K562 (cell line): ENCODE data around the gene TMSB4X. TPM values are rescaled to one million over a fixed set of nuclear protein-coding genes. Genes with fewer than 3 reads are reported as not detected.

ENCODE experiments used
- BRCA1 ChIP-seq, 2 experiments: fragments of 450-650 bp in 1 of 2; sonication (generic) in 1 of 2; formaldehyde crosslinking in 1 of 2; IDR thresholded peaks; 2 replicates each; pipeline versions ENCODE4 v1.5.0 to v1.6.1; 2017 to 2020; ENCODE audit warnings: mild to moderate bottlenecking in 1 of 2, missing genetic modification reagents in 1 of 2
- HNRNPK ChIP-seq: fragments of 200-400 bp; formaldehyde crosslinking; IDR thresholded peaks from one replicate; pipeline ENCODE4 v1.6.1; 2018; ENCODE audit warnings: mild to moderate bottlenecking, low read depth, low read length; ENCODE audit not compliant: poor library complexity, severe bottlenecking
- MIER1 ChIP-seq: fragments of 450-650 bp; IDR thresholded peaks from 2 replicates; pipeline ENCODE4 v1.6.1; 2016; ENCODE audit warnings: antibody characterized with exemption, mild to moderate bottlenecking, low read depth
- MYC ChIP-seq, 2 experiments: fragments of 250-450 bp in 1 of 2; sonication (Bioruptor Pico) in 1 of 2; IDR thresholded peaks; 2 replicates each; pipeline versions ENCODE4 v1.5.1 to v1.6.1; 2012 to 2021; ENCODE audit warnings: low read depth in 2 of 2, borderline replicate concordance in 1 of 2, improper control_type of control experiment in 1 of 2, low read length in 1 of 2, mild to moderate bottlenecking in 1 of 2, moderate library complexity in 1 of 2
- NEUROD1 ChIP-seq: fragments of 150-350 bp; IDR thresholded peaks from 2 replicates; pipeline ENCODE4 v1.6.1; 2014; ENCODE audit warnings: borderline replicate concordance, low read length, low read depth; ENCODE audit not compliant: partially characterized antibody
- NFE2L1 ChIP-seq: fragments of 450-650 bp; IDR thresholded peaks from 2 replicates; pipeline ENCODE4 v1.6.1; 2016; ENCODE audit warnings: missing genetic modification characterization, low read depth, mild to moderate bottlenecking, missing compliant biosample characterization, moderate library complexity, borderline replicate concordance
- NR1H2 ChIP-seq: sonication (generic); formaldehyde crosslinking; IDR thresholded peaks from 2 replicates; pipeline ENCODE4 v1.4.0; 2020; ENCODE audit warnings: mild to moderate bottlenecking, missing genetic modification reagents
- NR2F6 ChIP-seq: fragments of 450-650 bp; formaldehyde crosslinking; IDR thresholded peaks from 2 replicates; pipeline ENCODE4 v1.4.0; 2020; ENCODE audit warnings: mild to moderate bottlenecking
- SRSF1 ChIP-seq: fragments of 200-400 bp; formaldehyde crosslinking; IDR thresholded peaks from 2 replicates; pipeline ENCODE4 v1.6.1; 2017; ENCODE audit warnings: mild to moderate bottlenecking, low read depth, low read length, moderate library complexity
- TAF1 ChIP-seq: IDR thresholded peaks from 2 replicates; pipeline ENCODE4 v1.6.1; 2011; ENCODE audit warnings: mild to moderate bottlenecking, low read length, moderate library complexity; ENCODE audit not compliant: insufficient read depth, control insufficient read depth, severe bottlenecking; ENCODE audit errors: extremely low read depth
- TCFL5 ChIP-seq: fragments of 250-450 bp; sonication (Bioruptor Pico); conservative IDR thresholded peaks from 2 replicates; pipeline ENCODE4 v1.6.1; 2021; ENCODE audit warnings: mild to moderate bottlenecking, moderate library complexity, matching md5 sums
- TEAD1 ChIP-seq, 2 experiments: fragments of 450-650 bp in 1 of 2; sonication (generic) in 1 of 2; formaldehyde crosslinking; IDR thresholded peaks; 2 replicates each; pipeline versions ENCODE4 v1.4.0 to v1.8.0; 2020 to 2022; ENCODE audit warnings: mild to moderate bottlenecking in 2 of 2, missing genetic modification reagents in 1 of 2
- YBX1 ChIP-seq: fragments of 450-650 bp; IDR thresholded peaks from 2 replicates; pipeline ENCODE4 v1.7.1; 2016; ENCODE audit warnings: mild to moderate bottlenecking
- ZNF253 ChIP-seq: fragments of 250-450 bp; sonication (Bioruptor Pico); conservative IDR thresholded peaks from 2 replicates; pipeline ENCODE4 v1.6.1; 2021; ENCODE audit warnings: mild to moderate bottlenecking
- ZNF347 ChIP-seq: fragments of 450-650 bp; formaldehyde crosslinking; IDR thresholded peaks from 2 replicates; pipeline ENCODE4 v1.4.0; 2020; ENCODE audit warnings: low read depth, mild to moderate bottlenecking, moderate library complexity
- ZNF354B ChIP-seq: fragments of 250-450 bp; sonication (Bioruptor Pico); IDR thresholded peaks from 2 replicates; pipeline ENCODE4 v1.4.0; 2020
- polyA plus RNA-seq, 8 experiments: library from polyadenylated mRNA; depleted of rRNA in 4 of 8; stranded (reverse) in 5 of 8; unstranded in 3 of 8; fragments of >200 nt; fragmentation: Nextera tagmentation in 2 of 8; fragmentation: Illumina TruSeq in 1 of 8; extraction: Ambion mirVana in 2 of 8; extraction: Trizol in 1 of 8; gene quantifications; 2 replicates each; pipeline versions ENCODE4 v1.2.1 to v1.2.3, GENCODE V29; 2011 to 2014; ENCODE audit warnings: inconsistent platforms in 1 of 8, missing spikeins in 1 of 8
- total RNA-seq, 7 experiments: library from RNA; depleted of rRNA in 6 of 7; stranded (reverse); fragments of >200 nt in 6 of 7; fragmentation: Illumina TruSeq in 2 of 7; extraction: Trizol in 2 of 7; gene quantifications; 2 replicates each; pipeline versions ENCODE4 v1.2.1 to v1.2.3, GENCODE V29; 2011 to 2021; ENCODE audit warnings: low replicate concordance in 1 of 7
- TF ChIP-seq, protein P1 (sequence below): fragments of 250-450 bp; sonication (Bioruptor Pico); IDR thresholded peaks from 2 replicates; pipeline ENCODE4 v1.4.0; 2020; ENCODE audit warnings: mild to moderate bottlenecking, moderate library complexity, borderline replicate concordance
- TF ChIP-seq, protein P2 (sequence below): fragments of 250-450 bp; sonication (Bioruptor Pico); IDR thresholded peaks from 2 replicates; pipeline ENCODE4 v1.4.0; 2020
- TF ChIP-seq, protein P3 (sequence below): sonication (generic); formaldehyde crosslinking; IDR thresholded peaks from 2 replicates; pipeline ENCODE4 v1.4.0; 2020; ENCODE audit warnings: mild to moderate bottlenecking, missing genetic modification reagents
- TF ChIP-seq, protein P4 (sequence below): fragments of 450-650 bp; formaldehyde crosslinking; IDR thresholded peaks from 2 replicates; pipeline ENCODE4 v1.4.0; 2022; ENCODE audit warnings: mild to moderate bottlenecking, moderate library complexity

TMSB4X gene
- total and polyA plus RNA-seq, 9 of the 15 experiments (the other 6 are each of a cell fraction or from before 2014, with no cell fraction given): 1,035 to 2,035 (median 1,529) TPM

DNA sequence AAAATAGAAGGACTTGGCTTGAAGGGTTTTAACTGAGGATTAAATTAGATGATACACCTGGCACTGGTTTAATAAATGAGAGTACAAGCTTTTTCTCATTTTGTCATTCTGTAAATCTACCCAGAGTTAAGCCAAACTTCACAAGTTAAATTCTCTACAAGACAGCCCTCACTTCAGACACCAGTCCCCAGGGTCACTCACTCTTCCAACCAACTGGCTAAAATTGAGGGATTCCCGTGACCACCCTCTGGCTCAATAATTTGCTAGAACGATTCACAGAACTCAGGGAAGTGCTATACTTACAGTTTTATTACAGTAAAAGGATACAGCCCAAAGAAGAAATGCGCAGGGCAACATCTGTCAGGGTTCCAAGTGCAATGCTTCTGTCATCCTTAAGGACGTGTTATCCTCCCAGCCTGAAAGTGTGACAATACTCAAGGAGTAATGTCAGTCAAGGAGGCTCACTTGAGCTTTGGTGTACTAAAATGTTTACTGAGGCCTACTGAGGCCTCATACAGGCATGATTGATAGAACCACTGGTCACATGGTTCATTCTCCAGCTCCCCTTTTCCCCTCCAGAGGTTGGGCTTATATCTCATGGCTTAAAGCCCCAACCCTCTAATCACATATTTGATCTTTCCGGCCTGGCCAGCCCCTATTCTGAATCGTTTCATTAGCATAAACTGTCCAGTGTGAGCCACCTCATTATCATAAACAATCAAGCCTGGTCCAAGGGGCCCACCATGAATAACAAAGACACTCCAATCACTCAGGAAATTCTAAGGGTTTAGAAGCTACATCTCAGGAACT lies 9.6 kb upstream of the TMSB4X start (continued):
- TF ChIP-seq, protein P1, sequence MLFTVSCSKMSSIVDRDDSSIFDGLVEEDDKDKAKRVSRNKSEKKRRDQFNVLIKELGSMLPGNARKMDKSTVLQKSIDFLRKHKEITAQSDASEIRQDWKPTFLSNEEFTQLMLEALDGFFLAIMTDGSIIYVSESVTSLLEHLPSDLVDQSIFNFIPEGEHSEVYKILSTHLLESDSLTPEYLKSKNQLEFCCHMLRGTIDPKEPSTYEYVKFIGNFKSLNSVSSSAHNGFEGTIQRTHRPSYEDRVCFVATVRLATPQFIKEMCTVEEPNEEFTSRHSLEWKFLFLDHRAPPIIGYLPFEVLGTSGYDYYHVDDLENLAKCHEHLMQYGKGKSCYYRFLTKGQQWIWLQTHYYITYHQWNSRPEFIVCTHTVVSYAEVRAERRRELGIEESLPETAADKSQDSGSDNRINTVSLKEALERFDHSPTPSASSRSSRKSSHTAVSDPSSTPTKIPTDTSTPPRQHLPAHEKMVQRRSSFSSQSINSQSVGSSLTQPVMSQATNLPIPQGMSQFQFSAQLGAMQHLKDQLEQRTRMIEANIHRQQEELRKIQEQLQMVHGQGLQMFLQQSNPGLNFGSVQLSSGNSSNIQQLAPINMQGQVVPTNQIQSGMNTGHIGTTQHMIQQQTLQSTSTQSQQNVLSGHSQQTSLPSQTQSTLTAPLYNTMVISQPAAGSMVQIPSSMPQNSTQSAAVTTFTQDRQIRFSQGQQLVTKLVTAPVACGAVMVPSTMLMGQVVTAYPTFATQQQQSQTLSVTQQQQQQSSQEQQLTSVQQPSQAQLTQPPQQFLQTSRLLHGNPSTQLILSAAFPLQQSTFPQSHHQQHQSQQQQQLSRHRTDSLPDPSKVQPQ (CRISPR knock-in tag): no peak
- TF ChIP-seq YBX1: no peak
- TF ChIP-seq, protein P2, sequence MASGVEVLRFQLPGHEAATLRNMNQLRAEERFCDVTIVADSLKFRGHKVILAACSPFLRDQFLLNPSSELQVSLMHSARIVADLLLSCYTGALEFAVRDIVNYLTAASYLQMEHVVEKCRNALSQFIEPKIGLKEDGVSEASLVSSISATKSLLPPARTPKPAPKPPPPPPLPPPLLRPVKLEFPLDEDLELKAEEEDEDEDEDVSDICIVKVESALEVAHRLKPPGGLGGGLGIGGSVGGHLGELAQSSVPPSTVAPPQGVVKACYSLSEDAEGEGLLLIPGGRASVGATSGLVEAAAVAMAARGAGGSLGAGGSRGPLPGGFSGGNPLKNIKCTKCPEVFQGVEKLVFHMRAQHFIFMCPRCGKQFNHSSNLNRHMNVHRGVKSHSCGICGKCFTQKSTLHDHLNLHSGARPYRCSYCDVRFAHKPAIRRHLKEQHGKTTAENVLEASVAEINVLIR (CRISPR knock-in tag): no peak
- TF ChIP-seq ZNF354B (CRISPR knock-in tag): no peak
- no peak for TF ChIP-seq MIER1
- no peak for TF ChIP-seq ZNF253 (CRISPR knock-in tag)
- TF ChIP-seq NR1H2: no peak
- no peak for TF ChIP-seq TAF1
- TF ChIP-seq HNRNPK: no peak
- TF ChIP-seq NFE2L1 (tag): no peak
- TF ChIP-seq NEUROD1: no peak
- TF ChIP-seq, protein P3, sequence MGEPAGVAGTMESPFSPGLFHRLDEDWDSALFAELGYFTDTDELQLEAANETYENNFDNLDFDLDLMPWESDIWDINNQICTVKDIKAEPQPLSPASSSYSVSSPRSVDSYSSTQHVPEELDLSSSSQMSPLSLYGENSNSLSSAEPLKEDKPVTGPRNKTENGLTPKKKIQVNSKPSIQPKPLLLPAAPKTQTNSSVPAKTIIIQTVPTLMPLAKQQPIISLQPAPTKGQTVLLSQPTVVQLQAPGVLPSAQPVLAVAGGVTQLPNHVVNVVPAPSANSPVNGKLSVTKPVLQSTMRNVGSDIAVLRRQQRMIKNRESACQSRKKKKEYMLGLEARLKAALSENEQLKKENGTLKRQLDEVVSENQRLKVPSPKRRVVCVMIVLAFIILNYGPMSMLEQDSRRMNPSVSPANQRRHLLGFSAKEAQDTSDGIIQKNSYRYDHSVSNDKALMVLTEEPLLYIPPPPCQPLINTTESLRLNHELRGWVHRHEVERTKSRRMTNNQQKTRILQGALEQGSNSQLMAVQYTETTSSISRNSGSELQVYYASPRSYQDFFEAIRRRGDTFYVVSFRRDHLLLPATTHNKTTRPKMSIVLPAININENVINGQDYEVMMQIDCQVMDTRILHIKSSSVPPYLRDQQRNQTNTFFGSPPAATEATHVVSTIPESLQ (CRISPR knock-in tag): no peak
- TF ChIP-seq, protein P4, sequence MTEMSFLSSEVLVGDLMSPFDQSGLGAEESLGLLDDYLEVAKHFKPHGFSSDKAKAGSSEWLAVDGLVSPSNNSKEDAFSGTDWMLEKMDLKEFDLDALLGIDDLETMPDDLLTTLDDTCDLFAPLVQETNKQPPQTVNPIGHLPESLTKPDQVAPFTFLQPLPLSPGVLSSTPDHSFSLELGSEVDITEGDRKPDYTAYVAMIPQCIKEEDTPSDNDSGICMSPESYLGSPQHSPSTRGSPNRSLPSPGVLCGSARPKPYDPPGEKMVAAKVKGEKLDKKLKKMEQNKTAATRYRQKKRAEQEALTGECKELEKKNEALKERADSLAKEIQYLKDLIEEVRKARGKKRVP (CRISPR knock-in tag): no peak
- no peak for TF ChIP-seq ZNF347 (CRISPR knock-in tag)
- no peak for TF ChIP-seq TCFL5 (CRISPR knock-in tag)
- no peak for TF ChIP-seq BRCA1 (IDR thresholded peaks at IDR 0.05)
- TF ChIP-seq BRCA1 (CRISPR knock-in tag; IDR thresholded peaks at IDR 0.05): no peak
- TF ChIP-seq TEAD1 (CRISPR knock-in tag; IDR thresholded peaks at IDR 0.05): no peak
- TF ChIP-seq NR2F6 (CRISPR knock-in tag): no peak
- TF ChIP-seq MYC (IDR thresholded peaks at IDR 0.05; ENCODE audit: low read depth, low read length): peak; percentile 68; the same call in 1 of the 2 replicates
- no peak for TF ChIP-seq MYC (CRISPR knock-in tag; IDR thresholded peaks at IDR 0.05; ENCODE audit: borderline replicate concordance, low read depth)
- TF ChIP-seq SRSF1: no peak
